H1 (cell line): Measurements from ENCODE around the gene CPNE4.

Experiments
- CBX5 ChIP-seq: fragments of 300-800, 300-1000 bp; sonication (generic); IDR thresholded peaks from 2 replicates; pipeline ENCODE4 v1.7.1; 2016; ENCODE audit warnings: antibody characterized with exemption, low read length, low read depth
- CHD1 ChIP-seq: IDR thresholded peaks from 2 replicates; pipeline ENCODE4 v1.6.1; 2012; ENCODE audit warnings: low read depth, low read length, improper control_type of control experiment
- CREB1 ChIP-seq: IDR thresholded peaks from 2 replicates; pipeline ENCODE4 v1.6.1; 2012; ENCODE audit warnings: inconsistent platforms
- CTCF ChIP-seq, 3 experiments: IDR thresholded peaks; 1 replicate in 2 of 3; 2 replicates in 1 of 3; pipeline versions ENCODE4 v1.5.1 to v1.6.1; 2011; ENCODE audit warnings: low read length in 3 of 3, mild to moderate bottlenecking in 3 of 3, inconsistent platforms in 2 of 3, low read depth in 1 of 3, moderate library complexity in 1 of 3; ENCODE audit not compliant: insufficient read depth in 1 of 3; ENCODE audit errors: control extremely low read depth in 1 of 3
- EP300 ChIP-seq, 2 experiments: IDR thresholded peaks; 1 replicate in 1 of 2; 2 replicates in 1 of 2; pipeline ENCODE4 v1.6.1; 2011 to 2012; ENCODE audit warnings: low read depth in 2 of 2, low read length in 2 of 2, mild to moderate bottlenecking in 2 of 2, borderline replicate concordance in 1 of 2, inconsistent platforms in 1 of 2, moderate library complexity in 1 of 2
- GABPA ChIP-seq: IDR thresholded peaks from 2 replicates; pipeline ENCODE4 v1.6.1; 2011; ENCODE audit warnings: mild to moderate bottlenecking, low read length, moderate library complexity, borderline replicate concordance; ENCODE audit not compliant: insufficient read depth
- HDAC2 ChIP-seq, 2 experiments: fragments of 300-600 bp in 1 of 2; sonication (generic) in 1 of 2; IDR thresholded peaks; 2 replicates each; pipeline ENCODE4 v1.6.1; 2011 to 2012; ENCODE audit warnings: low read depth in 2 of 2, low read length in 2 of 2, mild to moderate bottlenecking in 2 of 2, moderate library complexity in 2 of 2, borderline replicate concordance in 1 of 2, inconsistent platforms in 1 of 2
- NRF1 ChIP-seq: IDR thresholded peaks from 2 replicates; pipeline ENCODE4 v1.6.1; 2011; ENCODE audit warnings: mild to moderate bottlenecking, low read depth, low read length, improper control_type of control experiment
- POLR2A ChIP-seq, 2 experiments: IDR thresholded peaks; 1 replicate in 1 of 2; 2 replicates in 1 of 2; pipeline ENCODE4 v1.6.1; 2011; ENCODE audit warnings: low read depth in 2 of 2, low read length in 2 of 2, mild to moderate bottlenecking in 2 of 2; ENCODE audit errors: control extremely low read depth in 1 of 2
- POLR2AphosphoS5 ChIP-seq: IDR thresholded peaks from 2 replicates; pipeline ENCODE4 v1.6.1; 2011; ENCODE audit warnings: low read depth, low read length
- RBBP5 ChIP-seq: IDR thresholded peaks from 2 replicates; pipeline ENCODE4 v1.7.1; 2012; ENCODE audit warnings: low read depth, mild to moderate bottlenecking, inconsistent platforms, low read length, moderate library complexity, borderline replicate concordance
- RFX5 ChIP-seq: IDR thresholded peaks from 2 replicates; pipeline ENCODE4 v1.6.1; 2011; ENCODE audit warnings: low read depth, low read length, improper control_type of control experiment, borderline replicate concordance
- SUZ12 ChIP-seq: fragments of 200-600 bp; sonication (generic); IDR thresholded peaks from 2 replicates; pipeline ENCODE4 v1.6.1; 2012; ENCODE audit warnings: mild to moderate bottlenecking, inconsistent platforms, low read length, moderate library complexity, mixed read lengths
- TBP ChIP-seq: IDR thresholded peaks from 2 replicates; pipeline ENCODE4 v1.6.1; 2011; ENCODE audit warnings: low read depth, low read length, improper control_type of control experiment

GRCh38 chr3:131658115-131658514 is 376.7 kb downstream of the CPNE4 start:
- TF ChIP-seq CTCF (IDR thresholded peaks at IDR 0.05; ENCODE audit: control extremely low read depth in 1 of 3, insufficient read depth in 1 of 3, low read depth in 1 of 3, low read length in 3 of 3) (no peak), RBBP5 (no peak), SUZ12 (no peak), HDAC2 (IDR thresholded peaks at IDR 0.05; ENCODE audit: borderline replicate concordance in 1 of 2, low read depth in 2 of 2, low read length in 2 of 2) (no peak), RFX5 (no peak), POLR2A (IDR thresholded peaks at IDR 0.05; ENCODE audit: control extremely low read depth in 1 of 2, low read depth in 2 of 2, low read length in 2 of 2) (no peak), TBP (no peak), CHD1 (no peak), CREB1 (no peak), POLR2AphosphoS5 (no peak), EP300 (IDR thresholded peaks at IDR 0.05; ENCODE audit: borderline replicate concordance in 1 of 2, low read depth in 2 of 2, low read length in 2 of 2) (no peak), CBX5 (no peak), GABPA (no peak), NRF1 (no peak)
